ENCODE data around the gene AUNIP. TPM values are rescaled to one million over a fixed set of nuclear protein-coding genes. Genes with fewer than 3 reads are reported as not detected.

AUNIP gene
- total RNA-seq, 2 experiments from 2014 or later, result 11.1 to 11.3 TPM

- CTCF ChIA-PET, result interaction anchor here (0.6 kb wide), 1 partner anchor 124 kb away, joined by 3 read pairs; no protein-coding TSS in a partner anchor
- POLR2A ChIA-PET, result no interaction called here
Observed at GRCh38 chr1:25792115-25792514, 67.1 kb downstream of the AUNIP start.

- ChIA-PET CTCF (no interaction called here), POLR2A (no interaction called here)
Observed at GRCh38 chr1:25790472-25790871, 68.8 kb downstream of the AUNIP start.

- ChIA-PET CTCF (interaction anchor here (0.6 to 0.7 kb wide), 2 partner anchors 428 to 1390 kb away, joined by 3 read pairs; no protein-coding TSS in a partner anchor), POLR2A (no interaction called here)
Observed at GRCh38 chr1:25787760-25788166, 71.5 kb downstream of the AUNIP start.

GRCh38 chr1:25786887-25787759 is 72.1 kb downstream of the AUNIP start:
- ChIA-PET POLR2A (no interaction called here), CTCF (interaction anchor here (0.6 kb wide), 1 partner anchor 429 kb away, joined by 3 read pairs; no protein-coding TSS in a partner anchor)

- CTCF ChIA-PET, result interaction anchor here (0.9 kb wide), 1 partner anchor 167 kb away, joined by 3 read pairs; no protein-coding TSS in a partner anchor
- POLR2A ChIA-PET, result no interaction called here
Observed at GRCh38 chr1:25785333-25786067, 73.8 kb downstream of the AUNIP start.

GRCh38 chr1:25784575-25785051 is 74.6 kb downstream of the AUNIP start:
- CTCF ChIA-PET, result interaction anchor here (0.9 kb wide), 1 partner anchor 166 kb away, joined by 3 read pairs; no protein-coding TSS in a partner anchor
- POLR2A ChIA-PET, result no interaction called here

Other genes with a start within 250 kb of the AUNIP start
- gene MAN1C1, start 242.7 kb downstream of the AUNIP start, total RNA-seq, result 1 to 10 TPM; 2.1 TPM
- gene SELENON, start 59.3 kb downstream of the AUNIP start, total RNA-seq, result 10 to 100 TPM; 10.1 to 10.6 TPM
- gene MTFR1L, start 39.5 kb downstream of the AUNIP start, total RNA-seq, result 10 to 100 TPM; 29.7 to 34.1 TPM
- 10 to 100 TPM in 1 of 2 experiments, 1 to 10 TPM in 1; 8.9 to 10.3 TPM for gene PAQR7, start 16.3 kb upstream of the AUNIP start, total RNA-seq
- gene STMN1, start 47.0 kb upstream of the AUNIP start, total RNA-seq, result 100 to 1,000 TPM; 338 to 344 TPM
- 1 to 10 TPM; 8.2 to 10.0 TPM for gene PAFAH2, start 138.6 kb upstream of the AUNIP start, total RNA-seq
- not detected for gene EXTL1, start 162.3 kb upstream of the AUNIP start, total RNA-seq
- gene SLC30A2, start 186.7 kb upstream of the AUNIP start, total RNA-seq, result not detected
- gene TRIM63, start 208.2 kb upstream of the AUNIP start, total RNA-seq, result not detected

Measured in activated CD8-positive, alpha-beta memory T cell treated with anti-CD3 and anti-CD28 coated beads for 36 hours (primary cell).